Transverse colon (tissue), 4 donors: ENCODE measurements around the gene SMARCAL1. TPM values are rescaled to one million over a fixed set of nuclear protein-coding genes. Genes with fewer than 3 reads are reported as not detected.

Experiments
- DNase-seq: peaks from one replicate; pipeline ENCODE4 v3.0.0-alpha.2; 2019
- H3K27ac ChIP-seq, 4 donors: fragments of 200-600 bp; sonication (generic); 2 replicates each; pipeline ENCODE4 v1.5.1; 2016 to 2018; ENCODE audit warnings: inconsistent platforms in 4 of 4
- H3K27me3 ChIP-seq: fragments of 200-600 bp; sonication (generic); 2 replicates; pipeline ENCODE4 v1.5.1; 2017; ENCODE audit warnings: inconsistent platforms
- H3K36me3 ChIP-seq, 4 donors: fragments of 200-600 bp; sonication (generic); 2 replicates each; pipeline ENCODE4 v1.5.1; 2017 to 2019; ENCODE audit warnings: inconsistent platforms in 4 of 4
- H3K4me1 ChIP-seq, 4 donors: fragments of 200-600 bp; sonication (generic); 2 replicates each; pipeline ENCODE4 v1.5.1; 2017 to 2020; ENCODE audit warnings: inconsistent platforms in 4 of 4
- H3K4me3 ChIP-seq, 4 donors: fragments of 200-600 bp; sonication (generic); 1 replicate in 1 of 4; 2 replicates in 3 of 4; pipeline versions ENCODE4 v1.5.1 to v1.6.1; 2017 to 2019; ENCODE audit warnings: inconsistent platforms in 4 of 4
- H3K9me3 ChIP-seq, 2 donors: fragments of 200-600 bp; sonication (generic); 2 replicates each; pipeline ENCODE4 v1.5.1; 2017 to 2019; ENCODE audit warnings: inconsistent platforms in 2 of 2
- EP300 ChIP-seq: sonication (generic); formaldehyde crosslinking; IDR thresholded peaks from one replicate; pipeline ENCODE4 v1.6.1; 2017; ENCODE audit warnings: antibody characterized with exemption, low read depth
- POLR2A ChIP-seq: fragments of 450-650 bp; IDR thresholded peaks from one replicate; pipeline ENCODE4 v1.6.1; 2016; ENCODE audit warnings: antibody characterized with exemption, mild to moderate bottlenecking, moderate library complexity
- POLR2AphosphoS5 ChIP-seq, 3 donors: sonication (generic); formaldehyde crosslinking; IDR thresholded peaks; one replicate each; pipeline ENCODE4 v1.6.1; 2016; ENCODE audit warnings: antibody characterized with exemption in 3 of 3
- WGBS, 2 donors: methylation state at CpG; one replicate each; pipeline ENCODE4 v1.1.5; 2018; ENCODE audit warnings: low coverage in 1 of 2; 5-methylcytosine and 5-hydroxymethylcytosine counted together
- in situ Hi-C, 4 donors: fragments of 200-750 bp; cut with MboI; loops; one replicate each; pipeline versions ENCODE4 v1.15.0 to v1.15.1; 2017; ENCODE audit warnings: low sequenced_read_pairs in 3 of 4, low pct_ligation_motif_present in 1 of 4, low pct_unique_long_range_greater_than_20kb in 1 of 4
- intact Hi-C: fragments of 100-400 bp; cut with DNase I; formaldehyde crosslinking; loops from one replicate; pipeline ENCODE4 v1.15.1; 2023; ENCODE audit warnings: low total_unique reads
- total RNA-seq, 4 donors: library from RNA; depleted of rRNA; stranded (reverse); fragments of >200 nt; gene quantifications; one replicate each; pipeline ENCODE4 v1.1.0, GENCODE V29; 2016
- TF ChIP-seq, protein P1 (sequence below), 5 experiments: fragments of 200-600 bp in 3 of 5; fragments of 450-650 bp in 2 of 5; sonication (generic) in 3 of 5; IDR thresholded peaks; 1 replicate in 2 of 5; 2 replicates in 3 of 5; pipeline ENCODE4 v1.5.1; 2016 to 2017; ENCODE audit warnings: antibody characterized with exemption in 5 of 5, inconsistent platforms in 3 of 5, mild to moderate bottlenecking in 2 of 5, moderate library complexity in 1 of 5

SMARCAL1 gene
- total RNA-seq, 4 donors from 2014 or later, result 16.9 to 32.2 (median 23.6) TPM

DNA sequence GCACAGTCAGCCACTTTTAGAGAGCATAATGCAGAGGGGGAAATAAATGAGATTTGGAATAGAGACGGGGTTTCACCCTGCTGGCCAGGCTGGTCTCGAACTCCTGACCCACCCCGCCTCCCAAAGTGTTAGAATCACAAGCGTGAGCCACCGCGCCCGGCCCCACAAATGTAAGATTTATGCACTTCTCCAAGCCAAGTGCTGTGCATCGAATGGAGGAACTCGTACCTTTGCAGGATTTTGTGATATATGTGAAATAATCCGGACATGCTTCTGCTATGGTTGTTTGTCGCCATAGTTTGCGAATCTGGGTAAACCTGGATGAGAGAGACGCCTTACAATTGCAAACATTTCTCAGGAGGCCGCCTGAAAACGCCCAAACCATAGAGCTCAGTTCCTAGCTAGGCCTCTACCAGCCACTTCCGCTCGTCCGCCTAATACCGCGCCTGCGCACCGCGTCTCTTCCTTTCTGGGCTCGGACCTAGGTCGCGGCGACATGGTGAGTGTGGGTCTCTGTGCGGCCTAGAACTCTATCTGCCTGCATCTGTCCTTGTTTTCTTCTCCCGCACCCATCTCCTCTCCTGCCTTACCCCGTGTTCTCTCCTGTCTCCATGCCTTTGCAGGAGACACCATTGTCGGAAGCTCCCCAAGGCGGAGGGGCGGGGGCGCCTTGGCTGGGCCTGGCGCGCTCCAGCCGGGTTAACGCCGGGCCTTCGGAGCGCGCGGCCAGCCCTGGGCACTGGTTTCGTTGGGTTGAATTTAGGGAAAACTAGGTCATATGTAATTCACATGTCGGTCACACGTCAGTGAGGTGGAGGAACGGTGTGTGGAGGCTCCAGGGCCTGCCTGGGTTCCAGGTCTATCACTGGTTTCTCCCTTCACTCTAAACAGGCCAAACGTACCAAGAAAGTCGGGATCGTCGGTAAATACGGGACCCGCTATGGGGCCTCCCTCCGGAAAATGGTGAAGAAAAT lies 86.4 kb downstream of the SMARCAL1 start, which contains the start of gene RPL37A:
RPL37A (plus strand) TSS at position 466 of the 974 bp plus-strand sequence; CDS start at position 497, 31 bp downstream.
- in situ Hi-C loops (no loop called here), intact Hi-C loops (no loop called here)
- Histone ChIP-seq H3K4me3 (peak within 1 kb of the TSS; percentile 60 to 73 (median 64)), H3K27ac (peak within 1 kb of the TSS; percentile 83 to 85 (median 85)), H3K36me3 (peaks cover 0 to 29% (median 11%) of the 10 kb centered on the region in 4 donors), H3K4me1 (peaks cover 15 to 53% (median 40%) of the 10 kb centered on the region in 4 donors), H3K27me3 (no peaks in the 10 kb centered on the region), H3K9me3 (no peaks in the 10 kb centered on the region)
- DNase-seq, result peak; percentile 94
- TF ChIP-seq POLR2A, result peak; percentile 93
- peak; percentile 97 to 98 (median 97) for TF ChIP-seq POLR2AphosphoS5 (IDR thresholded peaks at IDR 0.05)
- TF ChIP-seq, protein P1, sequence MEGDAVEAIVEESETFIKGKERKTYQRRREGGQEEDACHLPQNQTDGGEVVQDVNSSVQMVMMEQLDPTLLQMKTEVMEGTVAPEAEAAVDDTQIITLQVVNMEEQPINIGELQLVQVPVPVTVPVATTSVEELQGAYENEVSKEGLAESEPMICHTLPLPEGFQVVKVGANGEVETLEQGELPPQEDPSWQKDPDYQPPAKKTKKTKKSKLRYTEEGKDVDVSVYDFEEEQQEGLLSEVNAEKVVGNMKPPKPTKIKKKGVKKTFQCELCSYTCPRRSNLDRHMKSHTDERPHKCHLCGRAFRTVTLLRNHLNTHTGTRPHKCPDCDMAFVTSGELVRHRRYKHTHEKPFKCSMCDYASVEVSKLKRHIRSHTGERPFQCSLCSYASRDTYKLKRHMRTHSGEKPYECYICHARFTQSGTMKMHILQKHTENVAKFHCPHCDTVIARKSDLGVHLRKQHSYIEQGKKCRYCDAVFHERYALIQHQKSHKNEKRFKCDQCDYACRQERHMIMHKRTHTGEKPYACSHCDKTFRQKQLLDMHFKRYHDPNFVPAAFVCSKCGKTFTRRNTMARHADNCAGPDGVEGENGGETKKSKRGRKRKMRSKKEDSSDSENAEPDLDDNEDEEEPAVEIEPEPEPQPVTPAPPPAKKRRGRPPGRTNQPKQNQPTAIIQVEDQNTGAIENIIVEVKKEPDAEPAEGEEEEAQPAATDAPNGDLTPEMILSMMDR (IDR thresholded peaks at IDR 0.05), result no peak
- 0 to 2% methylated on average over 6 to 54 of the region's 54 CpGs for WGBS, 2 donors

DNA sequence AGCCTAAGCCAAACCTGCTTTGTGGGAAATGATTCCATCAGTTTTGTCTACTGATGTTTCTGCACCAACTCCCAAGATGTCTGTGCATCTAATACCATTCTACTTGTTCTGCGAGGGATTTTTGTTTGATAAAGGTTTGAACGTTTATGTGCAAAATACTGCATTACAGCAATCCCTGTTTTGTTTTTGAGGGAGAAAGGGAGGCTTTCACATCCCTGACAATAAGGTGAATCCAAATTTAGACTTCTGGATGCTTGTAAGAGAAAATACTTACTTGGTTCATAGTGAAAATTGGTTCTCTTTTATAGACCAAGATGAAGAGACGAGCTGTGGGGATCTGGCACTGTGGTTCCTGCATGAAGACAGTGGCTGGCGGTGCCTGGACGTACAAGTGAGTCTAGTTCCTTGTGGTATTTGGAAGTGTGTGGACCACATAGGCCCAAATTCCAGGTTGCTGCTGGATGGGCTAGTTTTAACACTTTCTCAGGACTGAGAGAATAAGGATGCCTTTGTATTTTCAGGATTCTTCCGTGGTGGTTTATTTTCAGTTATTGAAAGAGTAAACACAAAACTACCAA lies 87.4 kb downstream of the SMARCAL1 start:
- H3K27me3 ChIP-seq, result no peaks in the 10 kb centered on the region
- peak overlapping the region; percentile 83 to 85 (median 85) for H3K27ac ChIP-seq
- TF ChIP-seq POLR2AphosphoS5 (IDR thresholded peaks at IDR 0.05) (no peak), EP300 (no peak), POLR2A (no peak)
- TF ChIP-seq, protein P1 (IDR thresholded peaks at IDR 0.05), result no peak
- H3K4me1 ChIP-seq, result peaks cover 15 to 53% (median 40%) of the 10 kb centered on the region in 4 donors
- 7 to 11% methylated on average over 6 of the region's 6 CpGs for WGBS, 2 donors
- in situ Hi-C loops (no loop called here), intact Hi-C loops (no loop called here)
- no peaks in the 10 kb centered on the region for H3K9me3 ChIP-seq
- no peak for DNase-seq
- H3K4me3 ChIP-seq, result peak overlapping the region; percentile 60 to 73 (median 64)
- peaks cover 0 to 34% (median 15%) of the 10 kb centered on the region in 4 donors for H3K36me3 ChIP-seq

DNA sequence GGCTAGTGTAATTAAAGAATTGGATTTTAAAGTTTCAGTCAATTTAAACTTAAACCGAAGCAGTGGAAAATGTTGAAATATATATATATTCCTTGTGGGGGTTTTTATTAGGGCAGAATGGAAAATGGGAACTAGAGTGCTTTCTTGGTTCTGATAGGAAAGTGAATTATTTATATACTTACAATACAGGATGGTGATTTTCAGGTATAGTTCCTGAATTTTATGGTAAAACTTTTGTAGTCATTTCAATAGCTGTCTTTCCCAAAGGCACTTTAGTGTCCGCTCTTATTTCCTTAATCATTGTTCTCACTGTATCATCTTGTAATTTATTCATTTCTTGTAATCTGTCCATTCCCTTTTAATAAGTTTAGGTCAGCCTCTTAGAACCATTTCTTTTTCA lies 88.3 kb downstream of the SMARCAL1 start:
- no peak for TF ChIP-seq EP300
- in situ Hi-C loops, result no loop called here
- Histone ChIP-seq H3K4me3 (peak overlapping the region in 1 of 4 donors; percentile 73), H3K36me3 (peaks cover 0 to 34% (median 15%) of the 10 kb centered on the region in 4 donors), H3K4me1 (peaks cover 15 to 53% (median 40%) of the 10 kb centered on the region in 4 donors), H3K27me3 (no peaks in the 10 kb centered on the region), H3K9me3 (no peaks in the 10 kb centered on the region), H3K27ac (peak overlapping the region in 3 of 4 donors; percentile 85)
- no peak for DNase-seq
- intact Hi-C loops, result no loop called here
- WGBS, 2 donors, result 80 to 81% methylated on average over 2 of the region's 2 CpGs

DNA sequence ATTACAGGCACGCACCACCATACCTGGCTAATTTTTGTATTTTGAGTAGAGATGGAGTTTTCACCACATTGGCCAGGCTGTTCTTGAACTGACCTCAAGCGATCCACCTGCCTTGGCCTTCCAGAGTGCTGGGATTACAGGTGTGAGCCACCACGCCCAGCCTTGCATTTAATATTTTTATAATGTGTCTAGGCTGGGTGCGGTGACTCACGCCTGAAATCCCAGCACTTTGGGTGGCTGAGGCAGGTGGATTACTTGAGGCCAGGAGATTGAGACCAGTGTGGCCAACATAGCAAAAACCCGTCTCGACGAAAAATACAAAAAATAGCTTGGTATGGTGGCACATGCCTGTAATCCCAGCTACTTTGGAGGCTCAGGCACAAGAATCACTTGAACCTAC lies 89.6 kb downstream of the SMARCAL1 start:
- peak; percentile 47 for DNase-seq

More for the DNA sequence above, 89.6 kb downstream of the SMARCAL1 start:
- H3K4me1 ChIP-seq, result peaks cover 15 to 53% (median 40%) of the 10 kb centered on the region in 4 donors
- peak overlapping the region in 2 of 4 donors; percentile 45 to 85 for H3K27ac ChIP-seq
- no peak for TF ChIP-seq POLR2A
- H3K4me3 ChIP-seq, result no peak overlapping the region
- intact Hi-C loops, result no loop called here
- H3K9me3 ChIP-seq, result no peaks in the 10 kb centered on the region
- WGBS, 2 donors, result 77 to 100% methylated on average over 1 to 8 of the region's 8 CpGs
- peaks cover 0 to 34% (median 15%) of the 10 kb centered on the region in 4 donors for H3K36me3 ChIP-seq
- no peaks in the 10 kb centered on the region for H3K27me3 ChIP-seq
- in situ Hi-C loops, result no loop called here
